Measurements from ENCODE around the gene ASB7. TPM values are rescaled to one million over a fixed set of nuclear protein-coding genes. Genes with fewer than 3 reads are reported as not detected.

ASB7 gene
- polyA plus RNA-seq, 1 donor (not counting 4 experiments of a cell fraction or from before 2014, with no cell fraction given) = 10.8 TPM

DNA sequence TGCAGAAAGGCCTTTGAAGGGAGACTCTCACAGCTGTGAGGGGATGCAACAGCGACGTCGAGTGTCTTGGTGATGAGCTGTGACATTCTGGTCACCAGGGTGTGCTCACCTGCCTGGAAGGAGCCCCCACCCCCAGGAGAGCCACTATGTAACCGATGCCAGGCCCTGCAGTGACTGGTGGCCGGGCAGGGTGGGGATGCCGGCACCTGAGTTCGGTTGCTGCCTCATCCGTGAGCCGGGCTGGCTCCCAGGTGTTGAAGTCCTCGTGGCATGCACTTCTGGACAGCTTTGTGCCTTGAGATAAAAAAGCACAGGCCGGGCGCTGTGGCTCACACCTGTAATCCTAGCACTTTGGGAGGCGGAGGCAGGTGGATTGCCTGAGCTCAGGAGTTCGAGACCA lies 56.5 kb downstream of the ASB7 start:
- no peaks in the 10 kb centered on the region for H3K4me1 ChIP-seq (ENCODE audit: control insufficient read depth, extremely low read depth, insufficient read depth, low read length)
- no peaks in the 10 kb centered on the region for H3K79me2 ChIP-seq (ENCODE audit: control insufficient read depth, insufficient read depth, low read length)
- H3K9me3 ChIP-seq (ENCODE audit: control insufficient read depth, low read depth, low read length) = no peaks in the 10 kb centered on the region
- no peaks in the 10 kb centered on the region for H4K20me1 ChIP-seq (ENCODE audit: control insufficient read depth, extremely low read depth, insufficient read depth, low read length)
- FAIRE-seq (no peak), DNase-seq (ENCODE audit: low read depth, low spot score) (no peak)
- H3K4me2 ChIP-seq (ENCODE audit: control insufficient read depth, extremely low read depth, insufficient read depth, low read depth, low read length) = no peak overlapping the region
- TF ChIP-seq, protein P1, sequence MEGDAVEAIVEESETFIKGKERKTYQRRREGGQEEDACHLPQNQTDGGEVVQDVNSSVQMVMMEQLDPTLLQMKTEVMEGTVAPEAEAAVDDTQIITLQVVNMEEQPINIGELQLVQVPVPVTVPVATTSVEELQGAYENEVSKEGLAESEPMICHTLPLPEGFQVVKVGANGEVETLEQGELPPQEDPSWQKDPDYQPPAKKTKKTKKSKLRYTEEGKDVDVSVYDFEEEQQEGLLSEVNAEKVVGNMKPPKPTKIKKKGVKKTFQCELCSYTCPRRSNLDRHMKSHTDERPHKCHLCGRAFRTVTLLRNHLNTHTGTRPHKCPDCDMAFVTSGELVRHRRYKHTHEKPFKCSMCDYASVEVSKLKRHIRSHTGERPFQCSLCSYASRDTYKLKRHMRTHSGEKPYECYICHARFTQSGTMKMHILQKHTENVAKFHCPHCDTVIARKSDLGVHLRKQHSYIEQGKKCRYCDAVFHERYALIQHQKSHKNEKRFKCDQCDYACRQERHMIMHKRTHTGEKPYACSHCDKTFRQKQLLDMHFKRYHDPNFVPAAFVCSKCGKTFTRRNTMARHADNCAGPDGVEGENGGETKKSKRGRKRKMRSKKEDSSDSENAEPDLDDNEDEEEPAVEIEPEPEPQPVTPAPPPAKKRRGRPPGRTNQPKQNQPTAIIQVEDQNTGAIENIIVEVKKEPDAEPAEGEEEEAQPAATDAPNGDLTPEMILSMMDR (optimal IDR thresholded peaks at IDR 0.05 in 1 of 3, IDR thresholded peaks at IDR 0.05 in 1 of 3, conservative IDR thresholded peaks at IDR 0.05 in 1 of 3; ENCODE audit: extremely low read depth in 1 of 3, insufficient read depth in 2 of 3, low read length in 3 of 3) = no peak
- no peak for TF ChIP-seq EZH2 (IDR thresholded peaks at IDR 0.05; ENCODE audit: low read length)
- H3K27me3 ChIP-seq (ENCODE audit: control insufficient read depth, extremely low read depth, insufficient read depth, low read length) = no peaks in the 10 kb centered on the region
- H3K4me3 ChIP-seq (ENCODE audit: control insufficient read depth in 2 of 3, extremely low read depth in 1 of 3, insufficient read depth in 2 of 3, low read depth in 1 of 3, low read length in 3 of 3) = no peak overlapping the region
- H3K9ac ChIP-seq (ENCODE audit: control insufficient read depth, extremely low read depth, insufficient read depth, low read length) = no peak overlapping the region
- no peak overlapping the region for H2AFZ ChIP-seq (ENCODE audit: control insufficient read depth, low read length)
- dilution Hi-C loops (cut with MboI; ENCODE audit: extremely low pct_ligation_motif_present, low sequenced_read_pairs) = no loop called here
- no peak overlapping the region for H3K27ac ChIP-seq (ENCODE audit: control insufficient read depth, insufficient read depth, low read length)
- no peaks in the 10 kb centered on the region for H3K9me1 ChIP-seq (ENCODE audit: control insufficient read depth, extremely low read depth, insufficient read depth, low read length)
- no peaks in the 10 kb centered on the region for H3K36me3 ChIP-seq (ENCODE audit: control insufficient read depth in 2 of 2, extremely low read depth in 1 of 2, insufficient read depth in 2 of 2, low read length in 2 of 2)

DNA sequence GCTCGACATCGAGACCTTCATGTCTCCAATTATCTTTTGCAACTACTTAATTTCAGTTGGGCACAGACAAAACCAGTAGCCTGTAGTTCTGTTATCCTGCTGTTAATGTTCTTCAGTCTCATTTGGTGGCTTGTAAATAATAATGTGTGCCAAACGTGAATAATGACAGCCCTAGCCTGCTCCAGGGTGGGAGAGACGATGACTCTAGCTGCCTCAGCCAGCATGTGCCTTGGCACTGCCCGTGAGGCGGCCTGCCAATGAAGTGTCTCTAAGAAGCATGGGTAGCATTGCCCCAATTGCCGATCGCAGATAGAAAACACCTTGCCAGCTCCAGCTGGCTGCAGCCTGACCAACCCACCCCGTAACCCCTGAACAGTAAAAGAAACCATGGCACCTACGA lies 58.8 kb downstream of the ASB7 start:
- no peaks in the 10 kb centered on the region for H4K20me1 ChIP-seq (ENCODE audit: control insufficient read depth, extremely low read depth, insufficient read depth, low read length)
- dilution Hi-C loops (cut with MboI; ENCODE audit: extremely low pct_ligation_motif_present, low sequenced_read_pairs) = no loop called here
- no peaks in the 10 kb centered on the region for H3K36me3 ChIP-seq (ENCODE audit: control insufficient read depth in 2 of 2, extremely low read depth in 1 of 2, insufficient read depth in 2 of 2, low read length in 2 of 2)
- H3K4me3 ChIP-seq (ENCODE audit: control insufficient read depth in 2 of 3, extremely low read depth in 1 of 3, insufficient read depth in 2 of 3, low read depth in 1 of 3, low read length in 3 of 3) = no peak overlapping the region
- DNase-seq (ENCODE audit: low read depth, low spot score) = no peak
- no peak for FAIRE-seq
- no peak overlapping the region for H2AFZ ChIP-seq (ENCODE audit: control insufficient read depth, low read length)
- no peak overlapping the region for H3K9ac ChIP-seq (ENCODE audit: control insufficient read depth, extremely low read depth, insufficient read depth, low read length)
- H3K27me3 ChIP-seq (ENCODE audit: control insufficient read depth, extremely low read depth, insufficient read depth, low read length) = no peaks in the 10 kb centered on the region
- H3K9me3 ChIP-seq (ENCODE audit: control insufficient read depth, low read depth, low read length) = no peaks in the 10 kb centered on the region
- peaks cover 5% of the 10 kb centered on the region for H3K4me1 ChIP-seq (ENCODE audit: control insufficient read depth, extremely low read depth, insufficient read depth, low read length)
- H3K4me2 ChIP-seq (ENCODE audit: control insufficient read depth, extremely low read depth, insufficient read depth, low read depth, low read length) = no peak overlapping the region
- no peaks in the 10 kb centered on the region for H3K79me2 ChIP-seq (ENCODE audit: control insufficient read depth, insufficient read depth, low read length)
- H3K27ac ChIP-seq (ENCODE audit: control insufficient read depth, insufficient read depth, low read length) = no peak overlapping the region
- no peak for TF ChIP-seq EZH2 (IDR thresholded peaks at IDR 0.05; ENCODE audit: low read length)
- H3K9me1 ChIP-seq (ENCODE audit: control insufficient read depth, extremely low read depth, insufficient read depth, low read length) = no peaks in the 10 kb centered on the region

All from keratinocyte (primary cell).